ENCODE measurements around the gene NTRK3. TPM values are rescaled to one million over a fixed set of nuclear protein-coding genes. Genes with fewer than 3 reads are reported as not detected.

The NTRK3 gene
- total RNA-seq, 2 donors from 2014 or later = 4.2 to 7.2 TPM

DNA sequence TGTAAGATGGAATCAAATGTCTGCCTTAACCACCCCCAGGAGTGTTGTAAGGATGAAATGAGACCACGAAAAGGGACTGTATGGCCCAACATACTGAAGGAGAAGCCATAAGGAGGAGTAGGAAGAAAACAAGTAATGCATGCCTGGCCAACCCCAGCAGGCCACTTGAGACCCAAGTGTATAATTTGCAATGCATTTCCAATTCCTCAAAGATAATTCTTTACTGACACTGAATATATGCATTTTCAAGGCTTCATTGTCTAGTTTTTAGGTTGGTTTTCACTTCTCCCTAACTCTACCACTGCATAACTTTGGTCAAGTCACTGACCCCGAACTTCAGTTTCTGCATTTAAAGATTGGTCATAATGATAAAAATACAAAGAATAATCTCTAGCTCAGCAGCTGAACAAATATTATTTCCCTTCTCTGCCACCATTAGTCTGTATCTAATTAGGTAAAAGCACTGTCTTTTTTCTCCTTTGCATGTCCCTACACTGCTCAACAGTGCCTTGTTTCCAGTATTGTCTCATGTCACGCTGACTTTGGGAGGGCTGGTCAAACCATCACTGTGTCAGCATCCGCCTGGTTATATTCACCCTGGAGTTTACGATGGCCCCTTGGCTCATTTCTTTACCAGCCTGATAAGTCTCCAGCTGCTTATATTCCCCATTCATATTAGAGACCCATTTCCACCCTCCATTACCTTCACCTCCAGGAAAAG is 378.6 kb downstream of the NTRK3 start:
- TF ChIP-seq POLR2AphosphoS5 (IDR thresholded peaks at IDR 0.05) (no peak), POLR2A (IDR thresholded peaks at IDR 0.05) (no peak)
- Histone ChIP-seq H3K4me3 (no peak overlapping the region), H3K9me3 (no peaks in the 10 kb centered on the region), H3K36me3 (no peaks in the 10 kb centered on the region), H3K27ac (no peak overlapping the region), H3K4me1 (replicated peaks) (no peaks in the 10 kb centered on the region), H3K27me3 (replicated peaks; ENCODE audit: insufficient read depth) (no peaks in the 10 kb centered on the region)
- no peak for DNase-seq (ENCODE audit: low spot score)
- intact Hi-C loops (cut with DNase I) = no loop called here
- WGBS = 81% methylated on average over 5 of the region's 5 CpGs

GRCh38 chr15:87877114-87877810 is 379.3 kb downstream of the NTRK3 start:
- 82% methylated on average over 4 of the region's 4 CpGs for WGBS
- Histone ChIP-seq H3K4me3 (no peak overlapping the region), H3K9me3 (no peaks in the 10 kb centered on the region), H3K36me3 (no peaks in the 10 kb centered on the region), H3K27ac (no peak overlapping the region), H3K27me3 (replicated peaks; ENCODE audit: insufficient read depth) (no peaks in the 10 kb centered on the region), H3K4me1 (replicated peaks) (no peaks in the 10 kb centered on the region)
- no peak for TF ChIP-seq POLR2AphosphoS5 (IDR thresholded peaks at IDR 0.05)
- TF ChIP-seq POLR2A (IDR thresholded peaks at IDR 0.05) = no peak
- TF ChIP-seq CTCF (IDR thresholded peaks at IDR 0.05) = no peak
- intact Hi-C loops (cut with DNase I) = no loop called here
- no peak for DNase-seq (ENCODE audit: low spot score)

- no peak for TF ChIP-seq POLR2A (IDR thresholded peaks at IDR 0.05)
- no peak for TF ChIP-seq CTCF (IDR thresholded peaks at IDR 0.05)
- TF ChIP-seq POLR2AphosphoS5 (IDR thresholded peaks at IDR 0.05) = no peak
- Histone ChIP-seq H3K4me1 (replicated peaks) (no peaks in the 10 kb centered on the region), H3K27me3 (replicated peaks; ENCODE audit: insufficient read depth) (no peaks in the 10 kb centered on the region), H3K4me3 (no peak overlapping the region), H3K36me3 (no peaks in the 10 kb centered on the region), H3K27ac (no peak overlapping the region), H3K9me3 (no peaks in the 10 kb centered on the region)
- WGBS = 45% methylated on average over 10 of the region's 10 CpGs
- DNase-seq (ENCODE audit: low spot score) = no peak
- intact Hi-C loops (cut with DNase I) = no loop called here
Measured at GRCh38 chr15:87874896-87875711, 381.4 kb downstream of the NTRK3 start.

DNA sequence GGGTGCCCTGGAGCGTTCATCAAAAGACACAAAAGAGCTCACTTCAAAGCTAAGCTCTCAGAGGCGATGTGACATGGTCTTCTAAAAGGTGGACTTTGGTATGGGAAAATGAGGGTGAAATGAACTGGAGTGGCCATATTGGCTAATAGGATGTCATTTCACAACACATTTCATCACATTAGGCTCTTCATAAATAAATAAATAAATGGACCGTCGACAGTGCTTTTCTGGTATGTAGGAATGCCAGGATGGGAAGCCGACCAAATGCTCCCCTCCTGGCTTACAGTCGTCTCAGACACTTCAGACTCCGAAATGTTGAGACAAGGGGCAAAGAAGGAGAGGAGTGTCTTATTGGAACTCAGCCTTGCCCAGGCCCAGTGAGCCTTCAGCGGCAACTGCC is 383.0 kb downstream of the NTRK3 start:
- Histone ChIP-seq H3K27me3 (replicated peaks; ENCODE audit: insufficient read depth) (no peaks in the 10 kb centered on the region), H3K4me1 (replicated peaks) (no peaks in the 10 kb centered on the region), H3K9me3 (no peaks in the 10 kb centered on the region), H3K4me3 (no peak overlapping the region), H3K27ac (no peak overlapping the region), H3K36me3 (no peaks in the 10 kb centered on the region)
- intact Hi-C loops (cut with DNase I) = no loop called here
- WGBS = 86% methylated on average over 8 of the region's 8 CpGs
- no peak for TF ChIP-seq POLR2AphosphoS5 (IDR thresholded peaks at IDR 0.05)
- TF ChIP-seq POLR2A (IDR thresholded peaks at IDR 0.05) = no peak
- no peak for TF ChIP-seq CTCF (IDR thresholded peaks at IDR 0.05)
- DNase-seq (ENCODE audit: low spot score) = no peak

GRCh38 chr15:87871731-87872320 is 384.7 kb downstream of the NTRK3 start:
- H3K9me3 ChIP-seq = no peaks in the 10 kb centered on the region
- DNase-seq (ENCODE audit: low spot score) = no peak
- no peaks in the 10 kb centered on the region for H3K36me3 ChIP-seq
- H3K4me1 ChIP-seq (replicated peaks) = no peaks in the 10 kb centered on the region
- H3K4me3 ChIP-seq = no peak overlapping the region
- no peak overlapping the region for H3K27ac ChIP-seq
- intact Hi-C loops (cut with DNase I) = no loop called here
- H3K27me3 ChIP-seq (replicated peaks; ENCODE audit: insufficient read depth) = no peaks in the 10 kb centered on the region
- 32% methylated on average over 3 of the region's 3 CpGs for WGBS
- TF ChIP-seq POLR2A (IDR thresholded peaks at IDR 0.05) = no peak
- no peak for TF ChIP-seq CTCF (IDR thresholded peaks at IDR 0.05)
- TF ChIP-seq POLR2AphosphoS5 (IDR thresholded peaks at IDR 0.05) = no peak

All from prostate gland (tissue), 2 donors.